A549 (cell line): ENCODE data around the gene EXOC4. TPM values are rescaled to one million over a fixed set of nuclear protein-coding genes. Genes with fewer than 3 reads are reported as not detected.

Source experiments
- ATAC-seq, 2 experiments: fragments of 200-7000 bp in 1 of 2; fragments of >200 bp in 1 of 2; cut with Nextera tagmentation in 1 of 2; cut with Tn5 transposase in 1 of 2; 3 replicates each; pipeline versions ENCODE4 v1.8.0 to v1.9.1; 2018 to 2020; ENCODE audit warnings: mild to moderate bottlenecking in 1 of 2, moderate library complexity in 1 of 2
- CTCF ChIA-PET: fragments of 300-600 bp; sonication (Branson Sonifier 250); formaldehyde crosslinking; extraction: SDS; loops from one replicate; lab custom pipeline; 2021; ENCODE audit warnings: antibody characterized with exemption, inconsistent platforms; lab: Yijun Ruan, JAX
- POLR2A ChIA-PET: fragments of 350-600 bp; formaldehyde crosslinking; extraction: SDS; loops from one replicate; lab custom pipeline; 2021; ENCODE audit warnings: antibody characterized with exemption, inconsistent platforms; lab: Yijun Ruan, JAX
- DNase-seq, 2 experiments: peaks; one replicate each; pipeline versions ENCODE4 v3.0.0 to v3.0.0-alpha.2; 2011 to 2016; ENCODE audit warnings: low read depth in 1 of 2, low spot score in 1 of 2
- FAIRE-seq: peaks from 2 replicates; lab custom pipeline; 2011; peaks lifted over from hg19 to GRCh38; lab: Jason Lieb, UNC
- H3K27ac ChIP-seq, 2 experiments: fragments of >200 bp; sonication (Bioruptor Twin); formaldehyde crosslinking; 3 replicates each; pipeline ENCODE4 v1.5.1; 2016 to 2017
- H3K4me1 ChIP-seq: fragments of >200 bp; sonication (Bioruptor Twin); formaldehyde crosslinking; 3 replicates; pipeline ENCODE4 v1.6.1; 2016
- H3K4me2 ChIP-seq: fragments of >200 bp; sonication (Bioruptor Twin); formaldehyde crosslinking; 3 replicates; pipeline ENCODE4 v1.6.1; 2016
- H3K4me3 ChIP-seq: fragments of >200 bp; sonication (Bioruptor Twin); formaldehyde crosslinking; 3 replicates; pipeline ENCODE4 v1.5.1; 2016
- H3K9me3 ChIP-seq: fragments of >200 bp; sonication (Bioruptor Twin); formaldehyde crosslinking; 3 replicates; pipeline ENCODE4 v1.6.1; 2016
- ATOH8 ChIP-seq: fragments of 250-450 bp; sonication (Bioruptor Pico); IDR thresholded peaks from 2 replicates; pipeline ENCODE4 v1.5.0; 2020; ENCODE audit warnings: low read depth, mild to moderate bottlenecking, moderate library complexity
- CHD4 ChIP-seq: fragments of 200-600 bp; sonication (generic); IDR thresholded peaks from 2 replicates; pipeline ENCODE4 v1.6.1; 2016; ENCODE audit warnings: antibody characterized with exemption, mild to moderate bottlenecking, borderline replicate concordance
- E2F6 ChIP-seq: IDR thresholded peaks from 2 replicates; pipeline ENCODE4 v1.6.1; 2012; ENCODE audit warnings: low read depth, borderline replicate concordance
- EHF ChIP-seq: fragments of 250-450 bp; sonication (Bioruptor Pico); IDR thresholded peaks from 2 replicates; pipeline ENCODE4 v1.5.0; 2020; ENCODE audit warnings: mild to moderate bottlenecking
- ELK1 ChIP-seq: fragments of 150-350 bp; IDR thresholded peaks from 2 replicates; pipeline ENCODE4 v1.6.1; 2014; ENCODE audit warnings: low read depth, mild to moderate bottlenecking, low read length
- ESRRA ChIP-seq: fragments of 150-350 bp; IDR thresholded peaks from 2 replicates; pipeline ENCODE4 v1.6.1; 2014; ENCODE audit warnings: mild to moderate bottlenecking, low read length, borderline replicate concordance
- FOSB ChIP-seq: fragments of 250-450 bp; sonication (Bioruptor Pico); IDR thresholded peaks from 2 replicates; pipeline ENCODE4 v1.5.0; 2020; ENCODE audit warnings: mild to moderate bottlenecking, moderate library complexity
- FOSL2 ChIP-seq, 2 experiments: fragments of 450-650 bp in 1 of 2; fragments of >200 bp in 1 of 2; sonication (Bioruptor Twin) in 1 of 2; formaldehyde crosslinking; IDR thresholded peaks; 2 replicates each; pipeline versions ENCODE4 v1.5.0 to v1.6.1; 2016 to 2020; ENCODE audit warnings: mild to moderate bottlenecking in 1 of 2, moderate library complexity in 1 of 2
- GATA3 ChIP-seq: IDR thresholded peaks from 2 replicates; pipeline ENCODE4 v1.6.1; 2012; ENCODE audit warnings: borderline replicate concordance
- HMGXB4 ChIP-seq: fragments of 250-450 bp; sonication (Bioruptor Pico); IDR thresholded peaks from 2 replicates; pipeline ENCODE4 v1.5.0; 2021; ENCODE audit warnings: mild to moderate bottlenecking, moderate library complexity, borderline replicate concordance
- HOXB5 ChIP-seq: fragments of 250-450 bp; sonication (Bioruptor Pico); IDR thresholded peaks from 2 replicates; pipeline ENCODE4 v1.5.0; 2020; ENCODE audit warnings: mild to moderate bottlenecking, moderate library complexity
- JUN ChIP-seq, 2 experiments: fragments of >200 bp; sonication (Bioruptor Twin); formaldehyde crosslinking; IDR thresholded peaks; 2 replicates in 1 of 2; 3 replicates in 1 of 2; pipeline ENCODE4 v1.6.1; 2016 to 2017
- JUNB ChIP-seq: fragments of >200 bp; sonication (Bioruptor Twin); formaldehyde crosslinking; IDR thresholded peaks from 2 replicates; pipeline ENCODE4 v1.6.1; 2016
- MAZ ChIP-seq: fragments of 150-350 bp; IDR thresholded peaks from 2 replicates; pipeline ENCODE4 v1.6.1; 2014; ENCODE audit warnings: antibody characterized with exemption, low read depth, low read length, borderline replicate concordance
- NPAS2 ChIP-seq: fragments of 250-450 bp; sonication (Bioruptor Pico); IDR thresholded peaks from 2 replicates; pipeline ENCODE4 v1.8.0; 2022; ENCODE audit warnings: mild to moderate bottlenecking, moderate library complexity, borderline replicate concordance
- NR3C1 ChIP-seq: fragments of >200 bp; sonication (Bioruptor Twin); formaldehyde crosslinking; IDR thresholded peaks from 3 replicates; pipeline ENCODE4 v1.6.1; 2017
- PBX3 ChIP-seq: IDR thresholded peaks from 2 replicates; pipeline ENCODE4 v1.6.1; 2012
- PHF8 ChIP-seq: fragments of 200-600 bp; sonication (generic); IDR thresholded peaks from 2 replicates; pipeline ENCODE4 v1.6.1; 2016; ENCODE audit warnings: low read depth, mild to moderate bottlenecking, antibody characterized with exemption, moderate library complexity, borderline replicate concordance
- POLR2A ChIP-seq: IDR thresholded peaks from 2 replicates; pipeline ENCODE4 v1.6.1; 2012; ENCODE audit warnings: mild to moderate bottlenecking, low read length
- POLR2AphosphoS2 ChIP-seq: conservative IDR thresholded peaks from 2 replicates; pipeline ENCODE4 v1.6.1; 2012; ENCODE audit warnings: low read length, improper control_type of control experiment, inconsistent platforms
- RAD21 ChIP-seq, 2 experiments: fragments of >200 bp in 1 of 2; sonication (Bioruptor Twin) in 1 of 2; formaldehyde crosslinking in 1 of 2; IDR thresholded peaks in 1 of 2; conservative IDR thresholded peaks in 1 of 2; 2 replicates in 1 of 2; 3 replicates in 1 of 2; pipeline ENCODE4 v1.6.1; 2012 to 2018; ENCODE audit warnings: inconsistent platforms in 1 of 2
- RCOR1 ChIP-seq: fragments of 150-350 bp; IDR thresholded peaks from 2 replicates; pipeline ENCODE4 v1.6.1; 2014; ENCODE audit warnings: antibody characterized with exemption, low read length, low read depth
- RFX5 ChIP-seq: fragments of 450-650 bp; IDR thresholded peaks from 2 replicates; pipeline ENCODE4 v1.7.1; 2014; ENCODE audit warnings: antibody characterized with exemption, mild to moderate bottlenecking, moderate library complexity
- TP53 ChIP-seq: fragments of 250-450 bp; sonication (Bioruptor Pico); IDR thresholded peaks from 2 replicates; pipeline ENCODE4 v1.5.0; 2021; ENCODE audit warnings: mild to moderate bottlenecking, moderate library complexity
- USF2 ChIP-seq: fragments of 450-650 bp; IDR thresholded peaks from 2 replicates; pipeline ENCODE4 v1.6.1; 2014; ENCODE audit warnings: antibody characterized with exemption
- ZC3H11A ChIP-seq: fragments of 450-650 bp; IDR thresholded peaks from 2 replicates; pipeline ENCODE4 v1.6.1; 2014; ENCODE audit warnings: antibody characterized with exemption, mild to moderate bottlenecking
- ZFP36 ChIP-seq: fragments of 450-650 bp; IDR thresholded peaks from 2 replicates; pipeline ENCODE4 v1.6.1; 2014; ENCODE audit warnings: borderline replicate concordance; ENCODE audit not compliant: partially characterized antibody
- WGBS: methylation state at CpG from one replicate; pipeline ENCODE4 v1.1.6; 2017; ENCODE audit errors: missing lambda C conversion rate; 5-methylcytosine and 5-hydroxymethylcytosine counted together
- polyA plus RNA-seq, 4 experiments: library from polyadenylated mRNA; depleted of rRNA in 3 of 4; stranded (reverse); fragments of >200 nt; fragmentation: RNase III in 1 of 4; extraction: RNeasy Plus Mini Kit Qiagen cat#74134 plus additional on column Dnase treatment in 1 of 4; gene quantifications; 2 replicates in 3 of 4; 3 replicates in 1 of 4; pipeline ENCODE4 v1.2.3, GENCODE V29; 2011 to 2017

The EXOC4 gene
- polyA plus RNA-seq, 2 of the 4 experiments (the other 2 are of a cell fraction), result 33.4 to 73.1 TPM

- H3K27ac ChIP-seq, result peak overlapping the region; percentile 84 to 93
- H3K9me3 ChIP-seq, result no peaks in the 10 kb centered on the region
- H3K4me3 ChIP-seq, result peak overlapping the region; percentile 79
- FAIRE-seq, result no peak
- TF ChIP-seq GATA3, result no peak
- TF ChIP-seq POLR2A, result no peak
- TF ChIP-seq RCOR1, result no peak
- no peak for TF ChIP-seq ZFP36
- TF ChIP-seq TP53, result no peak
- TF ChIP-seq ELK1, result no peak
- no peak for TF ChIP-seq PBX3
- TF ChIP-seq HOXB5 (CRISPR knock-in tag), result no peak
- no peak for TF ChIP-seq ZC3H11A
- TF ChIP-seq FOSL2 (IDR thresholded peaks at IDR 0.05), result no peak
- no peak for TF ChIP-seq FOSL2 (CRISPR knock-in tag; IDR thresholded peaks at IDR 0.05)
- no peak for TF ChIP-seq FOSB (CRISPR knock-in tag)
- no peak for TF ChIP-seq NPAS2
- TF ChIP-seq EHF (CRISPR knock-in tag), result no peak
- no peak for TF ChIP-seq USF2
- no peak for TF ChIP-seq RAD21 (conservative IDR thresholded peaks at IDR 0.05 in 1 of 2, IDR thresholded peaks at IDR 0.05 in 1 of 2)
- no peak for TF ChIP-seq POLR2AphosphoS2
- H3K4me1 ChIP-seq, result peaks cover 9% of the 10 kb centered on the region; the same call in 2 of the 3 replicates
- peak; percentile 12 to 37; a peak in 3 of 6 replicates for ATAC-seq
- CTCF ChIA-PET, result interaction anchor here (1.3 to 1.8 kb wide), 2 partner anchors 13 to 160 kb away, joined by 3 to 8 read pairs; no protein-coding TSS in a partner anchor
- 8% methylated on average over 7 of the region's 7 CpGs for WGBS
- DNase-seq, result peak in 1 of 2 experiments; percentile 6
- peak overlapping the region; percentile 86 for H3K4me2 ChIP-seq
- POLR2A ChIA-PET, result interaction anchor here (1.3 kb wide), 1 partner anchor 15 kb away, joined by 3 read pairs; no protein-coding TSS in a partner anchor
These were observed 619 bp downstream of the EXOC4 start for GRCh38 chr7:133253519-133253875.

GRCh38 chr7:133255486-133255885 lies 2.6 kb downstream of the EXOC4 start:
- POLR2A ChIA-PET, result no interaction called here
- 89% methylated on average over 2 of the region's 2 CpGs for WGBS
- ATAC-seq, result no peak
- Histone ChIP-seq H3K27ac (no peak overlapping the region), H3K4me2 (no peak overlapping the region), H3K4me3 (no peak overlapping the region), H3K4me1 (peaks cover 9% of the 10 kb centered on the region; the same call in 2 of the 3 replicates), H3K9me3 (no peaks in the 10 kb centered on the region)
- no peak for DNase-seq
- TF ChIP-seq RFX5, result no peak
- TF ChIP-seq RCOR1, result no peak
- TF ChIP-seq HOXB5 (CRISPR knock-in tag), result no peak
- CTCF ChIA-PET, result no interaction called here
- no peak for FAIRE-seq

GRCh38 chr7:133258174-133258573 lies 5.3 kb downstream of the EXOC4 start:
- H3K4me1 ChIP-seq, result peaks cover 9% of the 10 kb centered on the region; the same call in 2 of the 3 replicates
- no peaks in the 10 kb centered on the region for H3K9me3 ChIP-seq
- DNase-seq, result no peak
- H3K4me2 ChIP-seq, result no peak overlapping the region
- CTCF ChIA-PET, result no interaction called here
- no peak for ATAC-seq
- no peak overlapping the region for H3K27ac ChIP-seq
- TF ChIP-seq CHD4 (no peak), NR3C1 (no peak), NPAS2 (no peak), ATOH8 (CRISPR knock-in tag) (no peak), JUN (IDR thresholded peaks at IDR 0.05) (no peak), HMGXB4 (CRISPR knock-in tag) (no peak), JUNB (no peak), E2F6 (no peak), PHF8 (no peak), MAZ (no peak), ESRRA (no peak)
- POLR2A ChIA-PET, result no interaction called here
- 91% methylated on average over 6 of the region's 6 CpGs for WGBS
- no peak for FAIRE-seq
- H3K4me3 ChIP-seq, result no peak overlapping the region
